Measurements from ENCODE around the gene CCDC51.
A peak's percentile ranks its signal among the peaks of the same experiment; 100 is the strongest.

CCDC51 gene

DNA sequence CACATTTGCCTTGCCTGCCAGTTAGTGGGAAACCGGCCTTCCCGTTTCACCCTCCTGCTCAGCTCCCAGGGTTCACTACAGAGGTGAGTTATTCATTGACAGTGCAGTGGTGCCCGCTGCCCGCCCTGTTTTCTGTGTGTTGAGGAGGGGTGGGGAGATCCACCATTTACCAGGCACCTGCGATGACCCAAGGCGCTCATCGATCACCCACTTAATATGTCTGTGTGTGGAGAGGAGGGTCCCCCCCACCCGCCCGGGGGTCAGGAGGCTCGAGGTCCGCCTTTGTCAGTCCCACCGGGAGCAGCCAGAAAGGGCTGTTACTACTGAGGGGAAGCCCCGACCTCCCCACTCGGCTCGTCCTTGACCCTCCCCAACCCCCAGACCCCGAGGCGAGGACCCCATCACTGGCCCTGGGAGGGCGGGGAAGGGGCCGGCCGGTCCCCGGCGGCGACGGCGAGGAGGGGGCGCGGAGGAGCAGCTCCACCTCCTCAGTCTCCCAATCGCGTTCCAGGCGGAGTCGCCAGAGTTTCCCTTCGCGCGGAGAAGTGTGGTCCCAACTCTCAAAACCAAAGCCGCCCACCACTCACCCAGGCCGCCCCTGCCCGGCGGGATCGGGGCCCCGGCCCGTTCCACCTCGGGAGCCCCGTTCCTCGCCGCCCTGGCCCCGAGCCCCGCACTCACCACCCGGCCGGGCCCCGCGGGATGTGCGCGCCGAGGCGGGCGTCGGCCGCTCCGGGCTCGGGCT is 11.2 kb downstream of the CCDC51 start:
- TF ChIP-seq, protein P1, sequence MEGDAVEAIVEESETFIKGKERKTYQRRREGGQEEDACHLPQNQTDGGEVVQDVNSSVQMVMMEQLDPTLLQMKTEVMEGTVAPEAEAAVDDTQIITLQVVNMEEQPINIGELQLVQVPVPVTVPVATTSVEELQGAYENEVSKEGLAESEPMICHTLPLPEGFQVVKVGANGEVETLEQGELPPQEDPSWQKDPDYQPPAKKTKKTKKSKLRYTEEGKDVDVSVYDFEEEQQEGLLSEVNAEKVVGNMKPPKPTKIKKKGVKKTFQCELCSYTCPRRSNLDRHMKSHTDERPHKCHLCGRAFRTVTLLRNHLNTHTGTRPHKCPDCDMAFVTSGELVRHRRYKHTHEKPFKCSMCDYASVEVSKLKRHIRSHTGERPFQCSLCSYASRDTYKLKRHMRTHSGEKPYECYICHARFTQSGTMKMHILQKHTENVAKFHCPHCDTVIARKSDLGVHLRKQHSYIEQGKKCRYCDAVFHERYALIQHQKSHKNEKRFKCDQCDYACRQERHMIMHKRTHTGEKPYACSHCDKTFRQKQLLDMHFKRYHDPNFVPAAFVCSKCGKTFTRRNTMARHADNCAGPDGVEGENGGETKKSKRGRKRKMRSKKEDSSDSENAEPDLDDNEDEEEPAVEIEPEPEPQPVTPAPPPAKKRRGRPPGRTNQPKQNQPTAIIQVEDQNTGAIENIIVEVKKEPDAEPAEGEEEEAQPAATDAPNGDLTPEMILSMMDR (conservative IDR thresholded peaks at IDR 0.05; ENCODE audit: low read depth) = no peak
- POLR2A ChIA-PET (ENCODE audit: low non-redundant PET) = interaction anchor here (0.6 kb wide), 1 partner anchor 10 kb away, joined by 3 read pairs; no protein-coding TSS in a partner anchor
- CTCF ChIA-PET = no interaction called here
- peak overlapping the region; percentile 99 for H3K27ac ChIP-seq
- DNase-seq (ENCODE audit: low spot score) = no peak

DNA sequence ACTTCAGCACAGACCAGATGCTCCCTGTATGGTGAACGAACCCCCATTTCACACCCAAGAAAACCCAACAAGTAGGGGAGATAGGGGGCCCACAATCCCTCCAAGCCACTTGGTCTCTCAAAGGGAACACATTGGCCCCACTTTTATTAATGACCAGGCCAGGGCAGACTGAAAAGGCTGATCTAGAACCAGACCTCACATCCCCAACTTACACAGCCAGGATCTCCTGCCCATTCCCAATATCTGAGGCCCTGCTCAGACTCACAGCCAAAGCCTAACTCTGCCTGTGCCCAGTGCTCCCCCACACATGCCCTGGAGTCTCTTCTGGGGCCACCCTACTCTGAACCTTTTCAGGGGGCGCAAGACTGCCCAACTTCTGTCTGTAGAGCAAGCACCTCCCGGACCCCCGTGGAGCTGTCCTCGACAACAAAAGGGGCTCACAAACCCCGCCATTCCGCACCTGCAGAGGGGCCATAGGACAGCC is 11.8 kb downstream of the CCDC51 start:
- CTCF ChIA-PET = no interaction called here
- TF ChIP-seq, protein P1 (conservative IDR thresholded peaks at IDR 0.05; ENCODE audit: low read depth) = no peak
- DNase-seq (ENCODE audit: low spot score) = no peak
- POLR2A ChIA-PET (ENCODE audit: low non-redundant PET) = interaction anchor here (0.6 kb wide), 1 partner anchor 9 kb away, joined by 3 read pairs; no protein-coding TSS in a partner anchor
- peak overlapping the region; percentile 99 for H3K27ac ChIP-seq

DNA sequence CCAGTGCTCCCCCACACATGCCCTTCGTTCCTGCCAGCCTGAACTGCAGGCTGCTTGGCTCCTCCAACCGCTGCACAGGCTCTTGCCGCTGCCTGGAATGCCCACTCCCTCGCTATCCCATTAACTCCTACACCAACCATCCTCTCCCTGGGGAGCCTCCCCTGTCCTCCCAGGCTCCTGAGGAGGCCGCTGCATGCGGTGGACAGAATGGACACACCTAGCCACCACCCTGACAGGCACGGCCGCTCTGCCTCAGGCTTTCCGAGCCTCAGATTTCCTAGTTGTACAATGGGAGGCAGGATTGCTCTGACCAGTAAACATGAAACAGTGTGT is 12.3 kb downstream of the CCDC51 start:
- ChIA-PET POLR2A (ENCODE audit: low non-redundant PET) (no interaction called here), CTCF (no interaction called here)
- TF ChIP-seq, protein P1 (conservative IDR thresholded peaks at IDR 0.05; ENCODE audit: low read depth) = no peak
- DNase-seq (ENCODE audit: low spot score) = no peak
- peak overlapping the region; percentile 99 for H3K27ac ChIP-seq

DNA sequence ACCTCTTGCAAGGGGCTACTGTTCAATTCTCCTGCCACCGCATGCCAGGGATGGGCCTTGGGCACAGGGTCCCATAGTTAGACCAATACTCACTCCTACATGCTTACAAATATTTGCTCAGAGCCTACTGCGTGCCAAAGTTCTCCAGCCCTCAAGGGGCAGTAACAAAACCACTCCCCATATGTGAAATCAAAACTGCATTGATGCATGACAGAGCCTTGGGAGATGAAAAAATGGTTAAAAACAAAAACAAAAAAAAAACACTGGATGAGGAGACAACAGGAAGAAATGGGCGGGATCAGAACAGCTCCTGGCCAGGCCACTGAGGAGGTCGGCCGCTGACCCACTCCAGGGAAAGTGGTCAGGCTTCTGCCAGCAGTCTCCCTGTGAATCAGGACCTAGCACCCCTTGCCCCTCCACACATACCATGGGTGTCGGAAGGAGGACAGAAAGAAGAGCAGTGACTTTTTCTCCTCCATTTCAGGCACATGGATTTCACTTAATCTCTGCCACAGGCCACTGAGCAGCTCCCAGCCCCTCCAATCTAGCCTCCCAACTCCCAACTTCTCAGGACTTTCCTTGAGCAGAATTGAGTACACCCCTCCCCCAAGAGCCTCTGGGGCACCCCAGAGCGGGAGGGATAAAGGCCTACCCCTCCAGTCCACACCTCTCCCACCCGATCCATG is 12.8 kb downstream of the CCDC51 start:
- peak overlapping the region; percentile 99 for H3K27ac ChIP-seq
- TF ChIP-seq, protein P1 (conservative IDR thresholded peaks at IDR 0.05; ENCODE audit: low read depth) = no peak
- CTCF ChIA-PET = interaction anchor here (0.6 kb wide), 1 partner anchor 30 kb away, joined by 3 read pairs; no protein-coding TSS in a partner anchor
- POLR2A ChIA-PET (ENCODE audit: low non-redundant PET) = no interaction called here
- no peak for DNase-seq (ENCODE audit: low spot score)

DNA sequence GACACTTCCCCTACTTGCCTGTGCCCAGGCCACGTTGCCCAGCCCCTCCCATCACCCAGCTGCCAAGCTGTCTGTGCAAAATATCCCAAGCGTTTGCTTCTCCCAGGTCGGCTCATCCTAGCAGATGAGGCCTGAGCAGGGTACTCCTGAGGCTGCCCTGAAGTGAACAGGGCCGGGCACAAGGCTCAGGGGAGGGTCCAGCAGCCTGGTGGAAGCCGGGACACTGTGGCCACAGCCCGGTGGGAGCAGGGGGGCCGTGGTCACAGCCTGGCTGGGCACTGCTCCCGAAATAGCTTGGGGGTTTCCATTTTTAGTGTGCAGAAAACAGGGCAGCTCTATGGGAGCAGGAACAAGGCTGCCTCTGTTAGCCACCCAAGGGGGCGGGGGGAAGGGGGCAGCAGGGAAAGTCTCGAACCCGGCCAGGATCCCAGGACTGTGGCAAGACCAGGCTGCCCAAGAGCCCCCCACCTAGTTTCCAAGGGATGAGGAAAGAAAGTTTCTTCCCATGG is 13.5 kb downstream of the CCDC51 start:
- CTCF ChIA-PET = interaction anchor here (0.6 to 1.0 kb wide), 3 partner anchors 26 to 156 kb away, joined by 3 read pairs; no protein-coding TSS in a partner anchor
- POLR2A ChIA-PET (ENCODE audit: low non-redundant PET) = no interaction called here
- H3K27ac ChIP-seq = peak overlapping the region; percentile 99
- DNase-seq (ENCODE audit: low spot score) = no peak
- TF ChIP-seq, protein P1 (conservative IDR thresholded peaks at IDR 0.05; ENCODE audit: low read depth) = no peak

DNA sequence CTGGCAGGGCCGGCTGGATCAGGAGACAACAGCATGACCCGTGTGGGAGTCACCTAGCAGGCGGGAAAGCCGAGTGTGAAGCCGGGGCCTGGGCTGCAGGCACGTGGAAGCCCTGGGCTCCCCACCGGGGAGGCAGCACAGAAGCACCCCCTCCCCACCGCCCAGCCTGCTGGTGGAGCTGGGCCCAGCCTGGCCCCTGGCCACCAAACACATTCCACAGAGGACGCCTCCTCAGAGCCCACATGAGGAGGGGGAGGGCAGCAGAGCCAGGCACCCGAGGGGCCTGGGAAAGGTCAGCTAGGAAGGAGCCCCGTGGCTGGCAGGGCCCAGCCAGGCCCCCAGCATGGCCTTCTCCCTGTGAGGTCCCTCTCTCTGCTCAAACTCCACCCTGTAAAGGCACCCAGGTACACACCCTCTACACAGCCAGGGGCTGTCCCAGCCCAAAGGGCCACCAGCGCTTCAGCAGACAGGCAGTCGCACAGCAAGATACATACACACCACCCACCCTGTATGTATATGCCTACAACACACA is 14.6 kb downstream of the CCDC51 start:
- POLR2A ChIA-PET (ENCODE audit: low non-redundant PET) = no interaction called here
- peak overlapping the region; percentile 99 for H3K27ac ChIP-seq
- TF ChIP-seq, protein P1 (conservative IDR thresholded peaks at IDR 0.05; ENCODE audit: low read depth) = no peak
- no peak for DNase-seq (ENCODE audit: low spot score)
- CTCF ChIA-PET = interaction anchor here (1.0 kb wide), 1 partner anchor 25 kb away, joined by 3 read pairs; no protein-coding TSS in a partner anchor
